Measurements from ENCODE around the gene MRPL22.

GRCh38 chr5:154916874-154917273, 24.0 kb upstream of the MRPL22 start:
- TF ChIP-seq CTCF (IDR thresholded peaks at IDR 0.05) (no peak), POLR2A (IDR thresholded peaks at IDR 0.05) (no peak)

Measured in tibial nerve (tissue), 3 donors.